Mammary epithelial cell (primary cell): ENCODE measurements around the gene SERPINB8.

Experiments
- CTCF ChIP-seq, 2 donors: IDR thresholded peaks in 1 of 2; conservative IDR thresholded peaks in 1 of 2; 2 replicates each; pipeline ENCODE4 v1.5.1; 2011 to 2012; ENCODE audit warnings: inconsistent platforms in 2 of 2, low read length in 2 of 2, mild to moderate bottlenecking in 2 of 2, control low read depth in 1 of 2, low read depth in 1 of 2; ENCODE audit not compliant: insufficient read depth in 1 of 2; ENCODE audit errors: extremely low read depth in 1 of 2
- EZH2 ChIP-seq: IDR thresholded peaks from 2 replicates; pipeline ENCODE4 v1.6.1; 2012; ENCODE audit warnings: low read length, inconsistent platforms, borderline replicate concordance

GRCh38 chr18:63928331-63928730 lies 41.5 kb upstream of the SERPINB8 start:
- TF ChIP-seq CTCF (conservative IDR thresholded peaks at IDR 0.05 in 1 of 2, IDR thresholded peaks at IDR 0.05 in 1 of 2; ENCODE audit: extremely low read depth in 1 of 2, insufficient read depth in 1 of 2, low read depth in 1 of 2, low read length in 2 of 2) (no peak), EZH2 (no peak)
